GM19397 (cell line): Measurements from ENCODE around the gene ASIC5.
"Not testable (repeated sequence)": the region's sequence is repeated elsewhere in the genome, so short reads cannot be mapped to it uniquely, and the experiment has no call there.

Source experiments
- ATAC-seq: cut with Tn5 transposase; IDR thresholded peaks from one replicate; pipeline ENCODE4 v1.9.1; 2021; ENCODE audit warnings: mild to moderate bottlenecking, moderate library complexity; ENCODE audit not compliant: unreplicated experiment

Gene ASIC5

DNA sequence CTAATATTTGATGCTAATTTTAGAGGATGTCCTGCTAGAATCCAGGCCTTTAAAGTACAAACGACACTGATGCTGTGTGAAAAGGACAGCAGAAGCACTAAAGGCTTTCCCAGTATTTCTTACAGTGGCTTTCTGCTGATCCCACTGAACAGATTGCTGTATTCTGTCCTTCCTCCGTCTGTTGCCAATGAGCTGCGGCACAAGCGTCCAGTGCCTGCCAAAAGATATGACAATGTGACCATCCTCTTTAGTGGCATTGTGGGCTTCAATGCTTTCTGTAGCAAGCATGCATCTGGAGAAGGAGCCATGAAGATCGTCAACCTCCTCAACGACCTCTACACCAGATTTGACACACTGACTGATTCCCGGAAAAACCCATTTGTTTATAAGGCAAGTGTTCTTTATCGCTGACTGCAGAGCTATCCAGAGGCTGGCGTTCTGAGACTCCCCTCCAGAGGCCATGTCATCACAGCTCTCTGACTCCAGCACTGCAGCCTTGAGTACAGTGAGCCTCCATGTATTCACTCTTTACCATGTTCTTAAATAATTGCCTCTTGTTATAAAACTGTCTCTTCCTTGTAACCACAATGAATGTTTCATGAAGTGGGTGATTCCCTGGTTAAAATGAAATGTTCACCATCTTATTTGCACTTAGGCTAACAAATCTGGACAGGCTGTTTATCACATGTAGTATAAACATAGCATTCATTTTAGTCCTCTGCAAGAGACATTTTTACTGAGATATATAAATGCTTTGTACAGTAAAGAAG is 63.7 kb downstream of the ASIC5 start:
- ATAC-seq = no peak

DNA sequence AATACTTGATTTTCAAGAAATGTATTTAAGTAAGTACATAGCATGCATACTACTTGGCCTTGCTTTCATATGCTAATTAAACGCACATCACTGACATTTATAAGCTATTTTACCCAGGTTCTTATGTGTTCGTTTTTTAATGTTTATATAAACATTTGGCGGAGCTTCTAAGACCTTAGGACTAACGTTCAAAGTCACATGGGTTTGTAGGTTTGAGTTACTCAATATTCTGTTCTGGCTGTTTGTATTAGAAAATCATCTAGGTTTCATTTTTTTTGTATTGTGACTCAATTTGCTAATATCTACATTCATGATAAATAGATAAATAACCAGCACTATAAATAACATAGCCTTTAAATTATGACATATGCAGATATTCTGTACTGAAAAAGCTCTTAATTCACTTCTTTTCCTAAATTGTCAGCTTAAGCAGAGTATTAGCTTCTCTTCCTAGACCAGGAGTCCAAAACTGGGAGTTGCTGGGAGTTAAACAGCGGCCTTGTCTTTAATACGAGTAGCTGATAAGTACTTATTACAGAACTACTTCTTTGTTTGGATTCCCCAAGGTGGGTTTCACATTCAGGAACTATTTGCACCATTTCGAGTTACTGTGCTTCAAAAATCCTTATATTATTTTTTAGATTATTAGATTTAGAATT is 65.3 kb downstream of the ASIC5 start:
- ATAC-seq = no peak

DNA sequence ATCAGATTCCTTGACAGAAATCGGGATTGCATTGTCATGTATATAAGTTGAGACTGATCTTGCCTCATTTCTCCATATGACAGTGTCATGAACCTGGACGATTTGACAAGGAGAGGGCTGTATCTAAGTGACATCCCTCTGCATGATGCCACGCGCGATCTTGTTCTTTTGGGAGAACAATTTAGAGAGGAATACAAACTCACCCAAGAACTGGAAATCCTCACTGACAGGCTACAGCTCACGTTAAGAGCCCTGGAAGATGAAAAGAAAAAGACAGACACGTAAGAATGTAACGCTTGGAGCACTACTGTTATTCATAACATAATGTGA is 66.3 kb downstream of the ASIC5 start:
- no peak for ATAC-seq

DNA sequence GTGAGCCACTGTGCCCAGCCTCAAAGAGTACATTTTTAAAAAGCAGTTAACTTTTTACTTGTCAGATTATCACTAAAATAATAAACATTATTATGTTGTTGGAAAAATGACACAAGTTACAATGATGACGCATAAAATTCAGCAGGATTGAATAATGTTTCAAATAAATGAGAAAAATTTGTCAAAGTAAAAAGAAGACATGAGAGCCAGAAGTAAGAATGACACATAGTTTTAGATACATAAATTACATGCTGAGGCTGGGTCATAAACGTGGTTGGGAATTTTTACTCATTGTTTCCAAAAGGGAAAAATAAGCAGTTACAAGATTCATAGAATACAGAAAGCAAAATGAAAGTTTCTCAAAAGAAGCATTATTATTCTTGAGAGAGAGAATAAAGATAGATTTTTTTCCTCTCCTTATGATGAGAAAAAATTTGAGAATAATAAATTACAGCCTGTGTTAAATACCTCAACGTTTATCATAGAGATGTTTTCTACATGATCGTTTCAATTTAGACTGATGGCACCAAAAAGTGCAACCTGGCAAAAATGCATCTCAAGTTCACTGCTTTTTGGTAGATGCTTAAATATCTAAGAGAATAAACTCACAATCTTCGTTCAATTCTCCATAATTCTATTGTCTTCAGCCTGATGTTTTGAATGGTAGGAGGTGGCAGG is 66.8 kb downstream of the ASIC5 start:
- ATAC-seq = no peak

DNA sequence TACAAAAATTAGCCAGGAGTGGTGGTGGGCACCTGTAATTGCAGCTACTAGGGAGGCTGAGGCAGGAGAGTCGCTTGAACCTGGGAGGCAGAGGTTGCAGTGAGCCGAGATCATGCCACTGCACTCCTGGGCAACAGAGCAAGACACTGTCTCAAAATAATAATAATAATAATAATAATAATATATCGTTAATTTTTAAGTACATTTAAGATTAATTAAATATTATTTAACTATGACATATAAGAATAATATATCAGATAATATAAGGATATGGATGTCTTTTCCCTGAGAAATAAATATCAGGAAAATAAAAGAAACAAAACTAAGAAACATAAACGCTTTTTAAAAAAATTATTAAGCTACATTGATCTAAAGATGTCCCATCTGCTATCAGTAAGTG is 68.5 kb downstream of the ASIC5 start:
- ATAC-seq = not testable (repeated sequence)

DNA sequence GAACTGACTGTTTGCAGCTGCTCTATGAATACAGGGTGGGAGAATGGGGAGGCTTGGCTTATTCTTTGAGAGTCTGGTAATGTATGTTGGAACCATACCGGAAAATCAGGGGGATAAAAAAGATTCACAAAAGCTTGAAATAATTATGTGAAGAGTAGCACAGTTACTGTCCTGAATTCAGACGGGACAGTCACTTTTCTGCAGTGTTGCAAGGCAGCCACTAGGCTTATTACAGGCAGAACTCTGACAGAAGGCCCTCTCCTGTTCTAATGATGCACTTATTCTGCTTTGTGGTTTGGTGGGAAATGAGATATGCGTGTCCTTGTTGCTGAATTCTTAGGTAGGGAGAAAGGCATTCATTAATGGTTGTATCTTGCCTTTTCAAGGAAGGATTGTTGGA is 70.1 kb downstream of the ASIC5 start:
- ATAC-seq = peak; percentile 84

DNA sequence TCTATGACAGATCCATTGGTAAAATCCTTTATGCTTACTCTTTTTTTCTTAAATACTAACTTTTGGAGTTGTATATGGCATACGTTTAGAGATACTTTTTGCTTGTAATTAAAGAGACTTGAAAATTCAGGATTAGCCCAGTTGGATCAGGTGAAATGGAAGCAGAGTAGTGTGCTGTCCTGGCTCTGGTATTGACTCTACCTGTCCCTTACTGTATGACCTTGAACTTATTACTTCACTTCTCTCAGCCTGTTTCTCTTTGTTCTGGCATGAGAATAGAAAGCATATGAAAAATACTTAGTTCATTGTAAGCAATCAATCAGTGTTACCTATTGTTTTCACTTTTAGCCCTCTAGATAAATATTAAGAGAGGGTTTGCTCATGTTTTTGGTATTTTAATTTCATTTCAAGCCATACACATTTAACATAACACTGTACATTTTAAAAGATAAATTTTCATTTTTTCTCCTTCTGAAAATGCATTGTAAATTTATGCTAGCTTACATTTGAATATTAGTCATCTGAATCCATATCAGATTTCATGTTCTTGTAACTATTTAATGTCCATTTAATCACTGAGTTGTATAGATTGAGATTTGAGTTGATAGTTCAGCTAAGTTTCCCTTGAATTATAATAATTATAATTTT is 71.4 kb downstream of the ASIC5 start:
- no peak for ATAC-seq

DNA sequence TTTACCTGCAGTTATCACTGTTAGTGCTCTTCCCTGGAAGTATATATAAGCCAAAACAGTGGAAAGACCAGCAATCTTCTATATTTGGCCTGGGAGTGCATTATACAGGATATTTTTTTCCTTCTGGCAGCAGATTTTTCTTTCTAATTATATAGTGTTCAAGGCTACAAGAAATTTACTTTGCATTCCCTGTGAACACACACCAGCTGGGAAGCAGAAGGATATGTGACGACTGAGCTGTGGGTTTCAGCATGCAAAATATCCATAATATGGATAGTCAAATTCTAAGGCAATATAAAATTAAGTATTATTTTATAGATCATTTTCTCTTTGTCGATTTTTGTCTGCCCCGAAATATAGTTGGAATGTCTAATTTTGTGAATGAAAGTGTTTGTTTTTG is 76.1 kb downstream of the ASIC5 start:
- ATAC-seq = no peak

DNA sequence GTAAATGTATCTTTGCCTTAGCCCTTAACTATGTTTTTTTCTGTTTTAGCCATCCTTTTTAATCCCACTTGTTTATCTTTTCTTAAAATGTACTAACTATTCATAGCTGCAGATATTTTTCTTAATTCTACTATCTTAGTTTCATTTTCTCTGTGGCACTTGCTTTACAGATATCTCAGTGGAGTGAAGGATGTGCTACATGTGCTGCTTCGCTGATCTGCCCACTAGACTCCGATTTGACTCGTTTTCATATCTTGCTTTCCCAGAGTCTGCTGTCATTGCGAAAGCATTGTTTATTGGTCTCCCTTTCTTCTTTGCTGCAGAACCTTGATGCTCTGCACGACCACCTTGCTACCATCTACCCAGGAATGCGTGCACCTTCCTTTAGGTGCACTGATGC is 76.7 kb downstream of the ASIC5 start:
- no peak for ATAC-seq

DNA sequence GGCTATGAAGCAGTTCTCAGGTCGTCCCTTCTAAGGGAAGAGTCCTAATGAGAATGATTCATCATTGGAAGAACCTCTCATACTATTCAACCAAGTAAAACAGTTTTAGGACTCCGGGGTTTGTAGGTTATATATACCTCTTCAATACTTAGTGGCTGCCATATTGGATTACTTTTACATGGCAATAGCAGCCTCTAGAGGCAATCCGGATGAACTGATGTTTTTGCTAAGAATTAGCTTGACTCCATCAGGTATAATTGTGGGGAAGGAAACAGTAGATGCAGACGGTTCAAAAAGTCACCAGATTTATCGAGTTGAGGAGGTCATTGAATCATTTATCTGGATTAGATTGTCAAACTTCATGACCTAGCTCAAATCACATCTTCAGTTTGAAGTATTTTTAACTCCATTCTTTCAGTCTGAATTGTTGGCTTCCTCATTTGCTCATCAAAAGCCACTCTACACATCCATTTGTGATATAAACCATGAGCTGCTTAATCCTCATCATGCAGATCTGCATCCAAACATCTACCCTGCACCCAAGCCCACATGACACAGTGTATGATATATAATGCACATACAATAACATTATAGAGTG is 78.9 kb downstream of the ASIC5 start:
- ATAC-seq = peak; percentile 95

DNA sequence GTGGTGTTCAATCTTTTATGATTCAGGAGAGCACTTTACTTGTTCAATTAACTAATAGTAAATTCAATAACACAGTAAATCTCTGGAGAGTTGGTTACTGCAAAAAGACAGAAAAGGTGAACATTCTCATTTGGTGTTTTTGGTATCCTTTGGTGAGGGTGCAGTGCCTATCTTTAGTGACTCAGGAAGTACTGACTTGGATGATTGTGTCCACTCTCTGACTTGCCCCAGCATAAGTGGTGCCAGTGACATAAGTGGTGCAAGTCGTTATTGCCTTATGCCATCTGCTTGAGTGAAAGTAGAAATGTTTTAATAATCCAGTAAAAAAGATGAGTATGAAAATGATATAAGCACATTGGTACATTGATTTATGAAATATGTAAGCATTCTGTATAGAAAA is 80.2 kb downstream of the ASIC5 start:
- ATAC-seq = no peak

DNA sequence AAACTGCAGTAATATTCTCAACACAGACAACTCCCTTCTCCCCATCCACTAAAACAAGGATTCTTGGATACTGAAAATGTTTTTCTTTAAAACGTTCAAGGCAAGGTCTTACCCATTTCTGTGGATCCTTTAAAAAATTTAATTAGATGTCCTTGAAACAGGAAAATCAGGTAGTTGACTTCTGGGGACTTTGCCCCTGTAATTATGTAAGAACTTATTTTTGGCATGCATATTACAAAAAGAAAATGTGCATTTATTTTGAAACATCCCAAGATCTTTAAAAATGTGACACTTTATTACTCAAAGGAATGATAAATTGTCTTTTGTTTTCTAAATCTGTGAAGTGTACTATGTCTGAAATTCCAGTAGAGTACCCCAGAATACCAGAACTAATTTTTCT is 81.4 kb downstream of the ASIC5 start:
- ATAC-seq = no peak

DNA sequence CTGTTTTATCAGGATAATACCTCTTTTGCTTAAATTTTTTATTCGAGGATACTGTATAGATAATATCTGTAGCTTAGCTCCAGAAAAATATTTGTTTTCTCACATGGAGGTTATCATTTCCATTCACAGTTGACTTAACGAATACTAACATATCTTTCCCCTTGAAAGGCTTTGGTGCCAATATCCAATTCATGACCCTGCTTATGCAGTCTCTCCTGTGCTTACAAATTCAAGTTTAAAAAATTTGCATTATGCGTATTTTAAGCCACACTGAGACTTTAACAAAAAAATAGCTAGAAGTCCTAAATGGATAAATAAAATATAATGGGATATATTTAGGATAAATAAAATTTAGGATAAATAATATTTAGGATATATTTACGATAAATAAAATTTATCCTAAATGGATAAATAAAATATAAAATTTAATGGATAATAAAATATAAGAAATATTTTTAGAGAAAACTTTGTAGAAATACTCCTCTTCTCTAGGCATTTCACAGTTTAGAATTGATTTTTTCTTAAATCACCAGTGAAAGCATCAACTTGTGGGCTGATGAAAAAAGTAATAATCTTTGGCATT is 84.7 kb downstream of the ASIC5 start:
- ATAC-seq = no peak

DNA sequence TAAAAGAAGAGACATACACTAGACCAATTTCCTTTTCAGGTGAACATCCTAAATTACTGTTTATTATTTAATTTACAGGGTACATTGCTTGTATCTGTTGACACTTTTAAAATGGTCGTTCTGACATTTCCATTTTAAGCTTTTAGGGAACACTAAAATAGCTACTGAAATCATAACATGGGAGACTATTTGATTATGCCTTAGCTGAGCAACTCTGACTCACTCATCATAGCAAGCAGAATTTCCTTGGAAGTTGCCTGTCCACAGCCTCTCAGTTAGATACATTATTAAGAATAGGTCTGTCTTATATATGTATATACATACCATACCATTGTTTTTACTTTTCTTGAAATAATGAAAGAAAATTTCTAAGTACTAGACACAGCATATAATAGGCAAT is 85.3 kb downstream of the ASIC5 start:
- no peak for ATAC-seq
